Endothelial cell of umbilical vein (primary cell): ENCODE results near the gene SLC9A2. TPM values are rescaled to one million over a fixed set of nuclear protein-coding genes. Genes with fewer than 3 reads are reported as not detected.

Source experiments
- BruUV-seq: library from RNA; stranded (reverse); fragments of 400-500 nt; replicated peaks from 2 replicates; lab custom pipeline; 2021; lab: Mats Ljungman, UMichigan
- CTCF ChIA-PET: fragments of 300-600, 350-600 bp; sonication (Branson Sonifier 250); formaldehyde crosslinking; loops from one replicate; lab custom pipeline; 2021; ENCODE audit warnings: antibody characterized with exemption, inconsistent platforms; lab: Charles Lee
- POLR2A ChIA-PET: fragments of 300-600, 350-600 bp; sonication (Branson Sonifier 250); formaldehyde crosslinking; loops from one replicate; lab custom pipeline; 2021; ENCODE audit warnings: antibody characterized with exemption, inconsistent platforms; lab: Charles Lee
- DNase-seq: peaks from one replicate; pipeline ENCODE4 v3.0.0-alpha.2; 2011; ENCODE audit warnings: low read depth, low spot score
- FAIRE-seq: peaks from 2 replicates; lab custom pipeline; 2011; peaks lifted over from hg19 to GRCh38; lab: Jason Lieb, UNC
- H2AFZ ChIP-seq: 2 replicates; pipeline ENCODE4 v1.6.0; 2012; ENCODE audit warnings: low read depth, low read length, control low read depth, inconsistent platforms
- H3K27ac ChIP-seq: 2 replicates; pipeline ENCODE4 v1.5.1; 2011; ENCODE audit warnings: low read depth, mild to moderate bottlenecking, control low read depth, low read length, moderate library complexity; ENCODE audit not compliant: insufficient read depth
- H3K27me3 ChIP-seq, 2 experiments: 2 replicates each; pipeline versions ENCODE4 v1.6.0 to v1.6.1; 2011; ENCODE audit warnings: low read length in 2 of 2, mixed read lengths in 1 of 2; ENCODE audit not compliant: control insufficient read depth in 2 of 2, insufficient read depth in 2 of 2
- H3K36me3 ChIP-seq, 2 experiments: 2 replicates in 1 of 2; 3 replicates in 1 of 2; pipeline ENCODE4 v1.5.1; 2011; ENCODE audit warnings: low read length in 2 of 2, mild to moderate bottlenecking in 1 of 2, moderate library complexity in 1 of 2; ENCODE audit not compliant: control insufficient read depth in 2 of 2, insufficient read depth in 2 of 2; ENCODE audit errors: extremely low read depth in 1 of 2
- H3K4me1 ChIP-seq: 3 replicates; pipeline ENCODE4 v1.5.1; 2011; ENCODE audit warnings: mild to moderate bottlenecking, low read length; ENCODE audit not compliant: control insufficient read depth, insufficient read depth; ENCODE audit errors: extremely low read depth
- H3K4me2 ChIP-seq: 2 replicates; pipeline ENCODE4 v1.6.1; 2011; ENCODE audit warnings: low read length, control low read depth, mixed read lengths; ENCODE audit not compliant: insufficient read depth
- H3K4me3 ChIP-seq, 3 experiments: fragments of 200-600 bp in 1 of 3; sonication (generic), shearing (Covaris generic) in 1 of 3; replicated peaks in 1 of 3; 2 replicates each; pipeline ENCODE4 v1.5.1; 2011 to 2016; ENCODE audit warnings: control low read depth in 3 of 3, low read length in 3 of 3, mild to moderate bottlenecking in 2 of 3, inconsistent platforms in 1 of 3, low read depth in 1 of 3, moderate library complexity in 1 of 3; ENCODE audit not compliant: insufficient read depth in 1 of 3
- H3K79me2 ChIP-seq: 2 replicates; pipeline ENCODE4 v1.6.0; 2012; ENCODE audit warnings: low read length, inconsistent platforms; ENCODE audit not compliant: control insufficient read depth, insufficient read depth
- H3K9ac ChIP-seq: replicated peaks from 2 replicates; pipeline ENCODE3; 2011; ENCODE audit warnings: low read length, control low read depth; ENCODE audit not compliant: insufficient read depth; ENCODE audit errors: extremely low read depth
- H3K9me1 ChIP-seq: replicated peaks from 3 replicates; pipeline ENCODE4 v1.6.0; 2011; ENCODE audit warnings: mild to moderate bottlenecking, low read length; ENCODE audit not compliant: control insufficient read depth, insufficient read depth; ENCODE audit errors: extremely low read depth
- H3K9me3 ChIP-seq: replicated peaks from 2 replicates; pipeline ENCODE4 v1.5.1; 2012; ENCODE audit warnings: low read length, inconsistent platforms; ENCODE audit not compliant: control insufficient read depth, insufficient read depth
- H4K20me1 ChIP-seq: replicated peaks from 2 replicates; pipeline ENCODE3; 2011; ENCODE audit warnings: mild to moderate bottlenecking, low read length; ENCODE audit not compliant: control insufficient read depth, insufficient read depth; ENCODE audit errors: extremely low read depth
- CTCF ChIP-seq, 2 donors: IDR thresholded peaks; 1 replicate in 1 of 2; 2 replicates in 1 of 2; pipeline ENCODE4 v1.5.1; 2011; ENCODE audit warnings: low read length in 2 of 2, mild to moderate bottlenecking in 2 of 2, moderate library complexity in 2 of 2, control low read depth in 1 of 2, inconsistent platforms in 1 of 2, low read depth in 1 of 2; ENCODE audit not compliant: insufficient read depth in 1 of 2; ENCODE audit errors: extremely low read depth in 1 of 2
- EZH2 ChIP-seq: IDR thresholded peaks from 2 replicates; pipeline ENCODE4 v1.6.1; 2012; ENCODE audit warnings: borderline replicate concordance, low read depth, mild to moderate bottlenecking, moderate library complexity, low read length, inconsistent platforms; ENCODE audit not compliant: severe bottlenecking
- FOS ChIP-seq: IDR thresholded peaks from 2 replicates; pipeline ENCODE4 v1.6.1; 2011; ENCODE audit warnings: mild to moderate bottlenecking, low read length, moderate library complexity, borderline replicate concordance; ENCODE audit not compliant: insufficient read depth
- GATA2 ChIP-seq: IDR thresholded peaks from 2 replicates; pipeline ENCODE4 v1.7.0; 2011; ENCODE audit warnings: low read depth, mild to moderate bottlenecking, moderate library complexity, mixed read lengths, low read length; ENCODE audit not compliant: insufficient read length, insufficient read depth
- JUN ChIP-seq: IDR thresholded peaks from 2 replicates; pipeline ENCODE4 v1.6.1; 2011; ENCODE audit warnings: borderline replicate concordance, low read depth; ENCODE audit not compliant: insufficient read length, insufficient read depth
- MAX ChIP-seq: IDR thresholded peaks from 2 replicates; pipeline ENCODE4 v1.6.1; 2011; ENCODE audit not compliant: insufficient read depth, insufficient read length
- MYC ChIP-seq: IDR thresholded peaks from one replicate; pipeline ENCODE4 v1.6.1; 2011; ENCODE audit warnings: mild to moderate bottlenecking, low read depth, low read length
- POLR2A ChIP-seq: IDR thresholded peaks from 2 replicates; pipeline ENCODE4 v1.6.1; 2012; ENCODE audit warnings: low read depth, mild to moderate bottlenecking, control low read depth, low read length
- POLR2AphosphoS5 ChIP-seq: IDR thresholded peaks from 2 replicates; pipeline ENCODE4 v1.6.1; 2012; ENCODE audit warnings: low read depth, mild to moderate bottlenecking, control low read depth, low read length, moderate library complexity; ENCODE audit not compliant: insufficient read depth
- dilution Hi-C: fragments of 300-500 bp; cut with MboI; formaldehyde crosslinking; loops from one replicate; pipeline ENCODE4 v1.15.0; 2019; ENCODE audit warnings: low sequenced_read_pairs; ENCODE audit not compliant: extremely low pct_ligation_motif_present
- intact Hi-C: fragments of 100-400 bp; cut with micrococcal nuclease; formaldehyde crosslinking; loops from one replicate; pipeline ENCODE4 v1.10.0; 2022
- polyA plus RNA-seq, 4 experiments: library from polyadenylated mRNA; depleted of rRNA in 3 of 4; stranded (reverse) in 3 of 4; unstranded in 1 of 4; fragments of >200 nt; gene quantifications; 2 replicates each; pipeline versions ENCODE4 v1.2.1 to v1.2.3, GENCODE V29; 2011 to 2012; ENCODE audit warnings: missing spikeins in 1 of 4
- total RNA-seq: library from RNA; stranded (reverse); gene quantifications from 2 replicates; pipeline ENCODE4 v1.2.3, GENCODE V29; 2021

The SLC9A2 gene
- total and polyA plus RNA-seq, 2 donors (not counting 3 experiments of a cell fraction or from before 2014, with no cell fraction given), result 0.03 TPM; not detected in 1

- Histone ChIP-seq H3K4me2 (no peak overlapping the region), H3K9me1 (no peaks in the 10 kb centered on the region), H2AFZ (no peak overlapping the region), H3K4me3 (no peak overlapping the region), H3K79me2 (no peaks in the 10 kb centered on the region), H4K20me1 (no peaks in the 10 kb centered on the region), H3K27me3 (peaks cover 1 to 3% of the 10 kb centered on the region in 2 experiments), H3K27ac (no peak overlapping the region), H3K4me1 (no peaks in the 10 kb centered on the region), H3K9ac (no peak overlapping the region), H3K9me3 (no peaks in the 10 kb centered on the region), H3K36me3 (no peaks in the 10 kb centered on the region)
- FAIRE-seq (no peak), DNase-seq (no peak)
- TF ChIP-seq MAX (no peak), GATA2 (no peak), FOS (no peak), EZH2 (no peak), POLR2A (no peak), POLR2AphosphoS5 (no peak), JUN (no peak), MYC (no peak), CTCF (IDR thresholded peaks at IDR 0.05; ENCODE audit: extremely low read depth in 1 of 2, insufficient read depth in 1 of 2, low read depth in 1 of 2, low read length in 2 of 2) (no peak)
- CTCF ChIA-PET, result interaction anchor here (1.4 kb wide), 1 partner anchor 12 kb away, joined by 4 read pairs; no protein-coding TSS in a partner anchor
- BruUV-seq, result no TSS peak
- POLR2A ChIA-PET, result no interaction called here
- intact Hi-C loops, result no loop called here
- dilution Hi-C loops, result loop anchor here (25.0 kb wide), 1 partner anchor 110 kb away; no protein-coding TSS in a partner anchor
These were observed 21.6 kb upstream of the SLC9A2 start for GRCh38 chr2:102597788-102598187.
